Measurements from ENCODE around the gene GABRD. TPM values are rescaled to one million over a fixed set of nuclear protein-coding genes. Genes with fewer than 3 reads are reported as not detected.

The GABRD gene
- total RNA-seq, 2 donors from 2014 or later, result not detected

Other genes starting within 250 kb of the GABRD start
- 100 to 1,000 TPM in 1 of 2 donors, 10 to 100 TPM in 1; 89.1 to 145 TPM for gene NADK, start 240.9 kb upstream of the GABRD start, total RNA-seq
- gene GNB1, start 128.3 kb upstream of the GABRD start, total RNA-seq, result 100 to 1,000 TPM; 361 to 446 TPM
- 1 to 10 TPM in 1 of 2 donors, under 1 TPM in 1; 1.00 to 1.2 TPM for gene CALML6, start 104.1 kb upstream of the GABRD start, total RNA-seq
- gene TMEM52, start 100.1 kb upstream of the GABRD start, total RNA-seq, result under 1 TPM in 1 of 2 donors, not detected in 1; 0.43 TPM
- gene CFAP74, start 15.6 kb upstream of the GABRD start, total RNA-seq, result not detected
- 10 to 100 TPM; 10.8 to 13.2 TPM for gene PRKCZ, start 31.1 kb downstream of the GABRD start, total RNA-seq
- gene FAAP20, start 175.4 kb downstream of the GABRD start, total RNA-seq, result 10 to 100 TPM; 43.4 to 61.8 TPM
- 10 to 100 TPM; 16.5 to 42.7 TPM for gene SKI, start 209.0 kb downstream of the GABRD start, total RNA-seq